GM23248 (cell line): Measurements from ENCODE around the gene OR14A2. TPM values are rescaled to one million over a fixed set of nuclear protein-coding genes. Genes with fewer than 3 reads are reported as not detected.
"Not testable (repeated sequence)": the region's sequence is repeated elsewhere in the genome, so short reads cannot be mapped to it uniquely, and the experiment has no call there.

ENCODE experiments used
- DNase-seq: peaks from one replicate; pipeline ENCODE4 v3.0.0-alpha.2; 2015
- H2AFZ ChIP-seq: fragments of 200-600 bp; sonication (generic); 2 replicates; pipeline ENCODE4 v1.6.1; 2016; ENCODE audit warnings: antibody characterized with exemption
- H3F3A ChIP-seq: fragments of 200-600 bp; sonication (generic); 2 replicates; pipeline ENCODE4 v1.6.1; 2016; ENCODE audit warnings: mild to moderate bottlenecking, antibody characterized with exemption, mixed run types; ENCODE audit not compliant: insufficient read depth
- H3K27ac ChIP-seq: fragments of 200-600 bp; sonication (generic); 2 replicates; pipeline ENCODE4 v1.5.1; 2016; ENCODE audit warnings: mild to moderate bottlenecking
- H3K27me3 ChIP-seq: fragments of 200-600 bp; sonication (generic); replicated peaks from 2 replicates; pipeline ENCODE4 v1.6.1; 2016; ENCODE audit warnings: mild to moderate bottlenecking; ENCODE audit not compliant: insufficient read depth
- H3K36me3 ChIP-seq: fragments of 200-600 bp; sonication (generic); 2 replicates; pipeline ENCODE4 v1.6.1; 2016; ENCODE audit warnings: low read depth, mild to moderate bottlenecking
- H3K4me1 ChIP-seq: fragments of 200-600 bp; sonication (generic); 2 replicates; pipeline ENCODE4 v1.6.1; 2016; ENCODE audit warnings: mild to moderate bottlenecking; ENCODE audit not compliant: insufficient read depth
- H3K4me2 ChIP-seq: fragments of 200-600 bp; sonication (generic); one replicate; pipeline ENCODE4 v1.6.1; 2016; ENCODE audit warnings: mild to moderate bottlenecking; ENCODE audit not compliant: unreplicated experiment
- H3K4me3 ChIP-seq: fragments of 200-600 bp; sonication (generic); 2 replicates; pipeline ENCODE4 v1.5.1; 2016; ENCODE audit warnings: mild to moderate bottlenecking
- H3K79me2 ChIP-seq: fragments of 200-600 bp; sonication (generic); 2 replicates; pipeline ENCODE4 v1.6.1; 2016; ENCODE audit warnings: mild to moderate bottlenecking; ENCODE audit not compliant: insufficient read depth
- H3K9ac ChIP-seq: fragments of 200-600 bp; sonication (generic); 2 replicates; pipeline ENCODE4 v1.6.1; 2016; ENCODE audit warnings: mild to moderate bottlenecking
- H3K9me2 ChIP-seq: fragments of 200-600 bp; sonication (generic); 2 replicates; pipeline ENCODE4 v1.6.1; 2016; ENCODE audit warnings: mixed run types, mild to moderate bottlenecking, moderate library complexity; ENCODE audit not compliant: insufficient read depth
- H3K9me3 ChIP-seq: fragments of 200-600 bp; sonication (generic); one replicate; pipeline ENCODE4 v1.6.1; 2017; ENCODE audit warnings: low read depth
- H4K20me1 ChIP-seq: fragments of 200-600 bp; sonication (generic); 2 replicates; pipeline ENCODE4 v1.6.0; 2016; ENCODE audit not compliant: insufficient read depth
- EZH2 ChIP-seq: fragments of 200-600 bp; sonication (generic); IDR thresholded peaks from 2 replicates; pipeline ENCODE4 v1.6.1; 2018; ENCODE audit warnings: antibody characterized with exemption, mild to moderate bottlenecking; ENCODE audit not compliant: insufficient read depth, poor library complexity, severe bottlenecking
- EZH2phosphoT487 ChIP-seq: fragments of 200-600 bp; sonication (generic); IDR thresholded peaks from 2 replicates; pipeline ENCODE4 v1.6.1; 2018; ENCODE audit warnings: antibody characterized with exemption, moderate library complexity, mild to moderate bottlenecking, low read depth; ENCODE audit not compliant: insufficient read depth
- WGBS, 2 experiments: methylation state at CpG; one replicate each; pipeline ENCODE4 v1.1.6; 2015 to 2017; ENCODE audit warnings: low lambda C conversion rate in 2 of 2, low coverage in 1 of 2; ENCODE audit errors: missing lambda C conversion rate in 2 of 2; 5-methylcytosine and 5-hydroxymethylcytosine counted together
- in situ Hi-C: fragments of 300-500 bp; cut with MboI; formaldehyde crosslinking; loops from 2 replicates; pipeline ENCODE4 v1.15.0; 2020
- polyA plus RNA-seq: library from polyadenylated mRNA; unstranded; fragments of >200 nt; fragmentation: Nextera tagmentation; extraction: Ambion mirVana; gene quantifications from 2 replicates; pipeline ENCODE4 v1.2.1, GENCODE V29; 2016
- total RNA-seq: library from RNA; depleted of rRNA; stranded (reverse); fragments of >200 nt; shearing (Covaris generic); gene quantifications from 2 replicates; pipeline ENCODE4 v1.2.3, GENCODE V29; 2014

The OR14A2 gene
- total and polyA plus RNA-seq, 2 experiments from 2014 or later = not detected

GRCh38 chr1:247749870-247750269 is 1.9 kb upstream of the OR14A2 start:
- H3K9me3 ChIP-seq = no peaks in the 10 kb centered on the region
- WGBS, 2 experiments = 20 to 36% methylated on average over 1 of the region's 1 CpG
- TF ChIP-seq EZH2phosphoT487 (no peak), EZH2 (no peak)

GRCh38 chr1:247747616-247748015 is 325 bp downstream of the OR14A2 start:
- Histone ChIP-seq H3K4me2 (no peak overlapping the region), H3K4me1 (no peaks in the 10 kb centered on the region), H3K4me3 (no peak overlapping the region), H3K9me2 (no peaks in the 10 kb centered on the region), H3K9ac (no peak overlapping the region), H4K20me1 (no peaks in the 10 kb centered on the region), H3K9me3 (no peaks in the 10 kb centered on the region), H3K27ac (no peak overlapping the region), H3F3A (no peaks in the 10 kb centered on the region), H3K36me3 (no peaks in the 10 kb centered on the region), H2AFZ (no peak overlapping the region), H3K79me2 (no peaks in the 10 kb centered on the region), H3K27me3 (no peaks in the 10 kb centered on the region)
- in situ Hi-C loops = no loop called here
- TF ChIP-seq EZH2phosphoT487 (no peak), EZH2 (no peak)
- WGBS, 2 experiments = 38 to 43% methylated on average over 7 of the region's 7 CpGs
- no peak for DNase-seq

More at GRCh38 chr1:247749870-247750269, 1.9 kb upstream of the OR14A2 start:
- no peak for DNase-seq
- Histone ChIP-seq H3F3A (no peaks in the 10 kb centered on the region), H3K79me2 (no peaks in the 10 kb centered on the region), H2AFZ (no peak overlapping the region), H3K4me2 (no peak overlapping the region), H3K27ac (no peak overlapping the region), H3K4me3 (no peak overlapping the region), H3K27me3 (no peaks in the 10 kb centered on the region), H3K9ac (no peak overlapping the region), H3K4me1 (no peaks in the 10 kb centered on the region), H3K9me2 (no peaks in the 10 kb centered on the region), H4K20me1 (no peaks in the 10 kb centered on the region), H3K36me3 (no peaks in the 10 kb centered on the region)
- in situ Hi-C loops = no loop called here

GRCh38 chr1:247746391-247746935 is 1.5 kb downstream of the OR14A2 start:
- 26 to 28% methylated on average over 3 of the region's 3 CpGs for WGBS, 2 experiments
- Histone ChIP-seq H3K4me1 (no peaks in the 10 kb centered on the region), H3K4me3 (no peak overlapping the region), H3K36me3 (no peaks in the 10 kb centered on the region), H2AFZ (no peak overlapping the region), H3K4me2 (no peak overlapping the region), H3K9me2 (no peaks in the 10 kb centered on the region), H3K79me2 (no peaks in the 10 kb centered on the region), H4K20me1 (no peaks in the 10 kb centered on the region), H3K27ac (no peak overlapping the region), H3F3A (no peaks in the 10 kb centered on the region), H3K9me3 (no peaks in the 10 kb centered on the region), H3K9ac (no peak overlapping the region), H3K27me3 (no peaks in the 10 kb centered on the region)
- in situ Hi-C loops = no loop called here
- no peak for DNase-seq
- TF ChIP-seq EZH2phosphoT487 (no peak), EZH2 (no peak)

GRCh38 chr1:247742215-247742760 is 5.7 kb downstream of the OR14A2 start:
- H3K4me1 ChIP-seq, H3K27ac ChIP-seq, H3K27me3 ChIP-seq, H3K9me2 ChIP-seq, in situ Hi-C loops, H2AFZ ChIP-seq, H3K79me2 ChIP-seq, H3F3A ChIP-seq, DNase-seq, H4K20me1 ChIP-seq, H3K4me2 ChIP-seq, H3K4me3 ChIP-seq, H3K36me3 ChIP-seq, H3K9ac ChIP-seq, H3K9me3 ChIP-seq: not testable (repeated sequence)
- WGBS, 2 experiments = 9 to 15% methylated on average over 3 of the region's 3 CpGs

GRCh38 chr1:247741756-247742155 is 6.2 kb downstream of the OR14A2 start:
- Histone ChIP-seq H3F3A (no peaks in the 10 kb centered on the region), H3K9ac (no peak overlapping the region), H3K4me2 (no peak overlapping the region), H3K4me1 (no peaks in the 10 kb centered on the region), H3K27ac (no peak overlapping the region), H2AFZ (no peak overlapping the region), H3K4me3 (no peak overlapping the region), H3K9me2 (no peaks in the 10 kb centered on the region), H3K79me2 (no peaks in the 10 kb centered on the region), H4K20me1 (no peaks in the 10 kb centered on the region), H3K27me3 (no peaks in the 10 kb centered on the region), H3K9me3 (no peaks in the 10 kb centered on the region), H3K36me3 (no peaks in the 10 kb centered on the region)
- TF ChIP-seq EZH2phosphoT487 (no peak), EZH2 (no peak)
- WGBS, 2 experiments = 31 to 34% methylated on average over 5 of the region's 5 CpGs
- DNase-seq = no peak
- in situ Hi-C loops = no loop called here
